Measurements from ENCODE around the gene SYT1.

DNA sequence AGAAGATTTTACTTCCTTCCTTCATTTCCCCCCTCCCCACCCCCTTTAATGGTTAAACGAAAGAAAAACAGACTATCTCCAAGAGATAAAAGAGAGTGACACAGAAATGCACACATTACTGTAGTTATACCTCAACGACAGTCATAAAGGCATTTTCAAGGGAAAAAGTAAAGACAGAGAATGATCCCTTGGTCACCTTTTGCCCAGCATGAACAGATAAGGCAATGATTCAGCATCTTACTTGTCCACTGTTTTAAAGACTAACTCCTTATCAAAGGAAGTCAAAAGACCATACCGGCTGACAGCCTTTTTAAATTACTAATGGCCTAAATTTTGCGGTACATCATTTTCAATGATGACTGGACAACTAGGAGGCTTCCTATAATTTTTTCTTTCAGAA is 499.6 kb downstream of the SYT1 start:
- TF ChIP-seq, protein P1, sequence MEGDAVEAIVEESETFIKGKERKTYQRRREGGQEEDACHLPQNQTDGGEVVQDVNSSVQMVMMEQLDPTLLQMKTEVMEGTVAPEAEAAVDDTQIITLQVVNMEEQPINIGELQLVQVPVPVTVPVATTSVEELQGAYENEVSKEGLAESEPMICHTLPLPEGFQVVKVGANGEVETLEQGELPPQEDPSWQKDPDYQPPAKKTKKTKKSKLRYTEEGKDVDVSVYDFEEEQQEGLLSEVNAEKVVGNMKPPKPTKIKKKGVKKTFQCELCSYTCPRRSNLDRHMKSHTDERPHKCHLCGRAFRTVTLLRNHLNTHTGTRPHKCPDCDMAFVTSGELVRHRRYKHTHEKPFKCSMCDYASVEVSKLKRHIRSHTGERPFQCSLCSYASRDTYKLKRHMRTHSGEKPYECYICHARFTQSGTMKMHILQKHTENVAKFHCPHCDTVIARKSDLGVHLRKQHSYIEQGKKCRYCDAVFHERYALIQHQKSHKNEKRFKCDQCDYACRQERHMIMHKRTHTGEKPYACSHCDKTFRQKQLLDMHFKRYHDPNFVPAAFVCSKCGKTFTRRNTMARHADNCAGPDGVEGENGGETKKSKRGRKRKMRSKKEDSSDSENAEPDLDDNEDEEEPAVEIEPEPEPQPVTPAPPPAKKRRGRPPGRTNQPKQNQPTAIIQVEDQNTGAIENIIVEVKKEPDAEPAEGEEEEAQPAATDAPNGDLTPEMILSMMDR (IDR thresholded peaks at IDR 0.05; ENCODE audit: insufficient read depth, low read depth, low read length) = no peak
- no peak for TF ChIP-seq EZH2 (IDR thresholded peaks at IDR 0.05; ENCODE audit: insufficient read depth, low read length)

All from astrocyte (in vitro differentiated cells and primary cell).